HG03175 (cell line): ENCODE results near the gene FRRS1L.
"Not testable (repeated sequence)": the region's sequence is repeated elsewhere in the genome, so short reads cannot be mapped to it uniquely, and the experiment has no call there.

Experiments used
- ATAC-seq: cut with Tn5 transposase; IDR thresholded peaks from one replicate; pipeline ENCODE4 v1.9.1; 2021; ENCODE audit warnings: mild to moderate bottlenecking, moderate library complexity; ENCODE audit not compliant: unreplicated experiment

The FRRS1L gene

DNA sequence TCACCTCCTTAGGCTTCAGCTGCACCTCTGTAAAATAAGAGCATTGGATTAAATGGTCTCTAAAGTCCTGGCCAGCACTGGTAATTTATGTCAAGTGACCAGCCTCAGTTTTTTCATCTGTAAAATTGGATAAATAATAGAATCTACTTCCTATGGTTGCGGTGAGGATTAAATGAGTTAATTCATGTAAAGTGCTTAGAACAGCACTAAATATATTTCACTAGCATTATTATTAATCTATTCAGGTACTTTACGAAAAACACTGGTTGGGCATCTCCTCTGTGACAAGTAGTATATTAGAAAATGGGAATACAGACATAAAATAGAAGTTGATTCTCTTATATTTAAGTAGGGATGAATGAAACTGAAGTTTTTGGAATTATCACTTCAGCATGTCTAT is 33.5 kb downstream of the FRRS1L start:
- no peak for ATAC-seq

DNA sequence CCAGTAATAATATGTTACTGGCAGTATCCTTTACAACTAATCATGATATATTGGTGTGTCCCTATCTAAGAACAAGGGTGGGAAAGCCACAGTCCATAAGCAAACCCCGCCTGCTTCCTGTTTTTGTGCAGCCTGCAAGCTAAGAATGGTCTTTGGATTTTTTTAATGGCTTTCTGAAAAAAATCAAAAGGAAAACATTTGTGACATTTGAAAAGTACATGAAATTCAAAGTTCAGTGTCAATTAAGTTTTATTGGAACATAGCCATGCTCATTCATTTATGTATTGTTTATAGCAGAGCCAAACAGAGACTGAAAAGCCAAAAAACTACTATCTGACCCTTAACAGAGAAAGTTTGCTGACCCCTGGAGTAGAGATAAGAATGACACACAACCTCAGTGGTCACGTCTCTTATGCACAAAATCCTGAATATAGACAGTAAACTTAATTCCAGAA is 34.5 kb downstream of the FRRS1L start:
- ATAC-seq: no peak

DNA sequence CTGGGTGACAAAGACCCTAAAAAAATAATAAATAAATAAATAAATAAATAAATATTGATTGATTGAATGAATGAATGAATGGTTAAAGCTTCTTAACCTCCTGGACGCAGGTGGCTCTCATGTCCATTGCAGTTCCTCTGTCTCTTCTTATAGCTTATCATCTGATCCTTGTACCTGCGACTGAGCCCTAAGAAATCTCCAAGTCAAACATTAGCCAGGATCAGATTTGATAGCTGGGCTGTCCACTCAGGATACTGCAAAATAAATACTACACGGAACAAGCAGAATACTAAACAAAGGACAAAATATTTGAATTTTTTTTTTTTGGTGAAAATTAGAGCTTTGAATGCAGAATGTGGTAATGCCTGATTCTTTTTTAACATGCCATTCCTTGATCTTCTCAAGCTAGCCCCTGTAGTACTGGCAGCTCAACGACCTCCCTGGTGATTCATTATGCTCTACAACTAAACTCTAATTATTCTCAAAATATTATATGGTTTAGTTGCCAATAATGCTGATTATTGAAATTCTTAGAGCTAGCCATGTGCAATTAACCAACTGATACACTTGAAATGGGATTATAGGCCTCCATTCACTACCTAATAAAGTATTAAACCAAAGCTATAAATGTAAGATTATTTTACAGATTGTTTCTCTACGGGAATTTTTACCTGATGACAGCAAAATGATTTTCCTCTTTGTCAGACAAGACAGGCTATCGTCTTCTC is 37.4 kb downstream of the FRRS1L start:
- ATAC-seq: no peak

DNA sequence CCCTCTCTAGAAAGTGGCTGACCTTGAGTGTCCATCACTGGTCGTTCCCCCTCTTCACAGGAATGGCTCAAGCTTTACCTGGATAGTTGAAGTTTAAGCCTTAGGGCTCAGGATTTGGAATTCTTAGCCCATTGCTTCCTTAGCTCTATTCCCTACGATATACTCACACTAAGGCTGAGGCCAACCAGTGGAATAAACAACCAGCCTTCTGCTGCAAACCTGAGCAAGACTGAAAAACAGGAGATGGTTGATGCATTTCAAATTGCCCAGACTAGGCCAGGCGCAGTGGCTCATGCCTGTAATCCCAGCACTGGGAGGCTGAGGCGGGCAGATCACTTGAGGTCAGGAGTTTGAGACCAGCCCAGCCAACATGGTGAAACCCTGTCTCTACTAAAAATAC is 40.4 kb downstream of the FRRS1L start:
- ATAC-seq: not testable (repeated sequence)

DNA sequence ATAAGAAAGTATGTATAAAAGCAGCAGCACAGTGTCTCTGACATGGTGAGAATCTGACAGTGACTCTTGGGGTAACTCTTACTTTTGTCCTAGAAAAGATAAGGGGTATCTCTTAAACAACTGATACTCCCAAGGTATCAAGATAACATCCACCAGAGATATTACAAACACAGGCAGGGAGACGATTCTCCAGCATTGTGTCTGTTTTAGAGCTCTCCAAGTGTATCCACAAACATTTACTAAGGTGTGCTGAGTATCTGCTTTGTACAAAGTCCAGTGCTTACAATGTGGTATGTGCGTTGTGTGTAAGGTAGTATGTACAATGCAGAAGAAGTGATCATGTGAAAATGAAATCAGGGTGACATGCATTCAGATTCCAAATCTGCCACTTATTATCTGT is 42.9 kb downstream of the FRRS1L start:
- no peak for ATAC-seq

DNA sequence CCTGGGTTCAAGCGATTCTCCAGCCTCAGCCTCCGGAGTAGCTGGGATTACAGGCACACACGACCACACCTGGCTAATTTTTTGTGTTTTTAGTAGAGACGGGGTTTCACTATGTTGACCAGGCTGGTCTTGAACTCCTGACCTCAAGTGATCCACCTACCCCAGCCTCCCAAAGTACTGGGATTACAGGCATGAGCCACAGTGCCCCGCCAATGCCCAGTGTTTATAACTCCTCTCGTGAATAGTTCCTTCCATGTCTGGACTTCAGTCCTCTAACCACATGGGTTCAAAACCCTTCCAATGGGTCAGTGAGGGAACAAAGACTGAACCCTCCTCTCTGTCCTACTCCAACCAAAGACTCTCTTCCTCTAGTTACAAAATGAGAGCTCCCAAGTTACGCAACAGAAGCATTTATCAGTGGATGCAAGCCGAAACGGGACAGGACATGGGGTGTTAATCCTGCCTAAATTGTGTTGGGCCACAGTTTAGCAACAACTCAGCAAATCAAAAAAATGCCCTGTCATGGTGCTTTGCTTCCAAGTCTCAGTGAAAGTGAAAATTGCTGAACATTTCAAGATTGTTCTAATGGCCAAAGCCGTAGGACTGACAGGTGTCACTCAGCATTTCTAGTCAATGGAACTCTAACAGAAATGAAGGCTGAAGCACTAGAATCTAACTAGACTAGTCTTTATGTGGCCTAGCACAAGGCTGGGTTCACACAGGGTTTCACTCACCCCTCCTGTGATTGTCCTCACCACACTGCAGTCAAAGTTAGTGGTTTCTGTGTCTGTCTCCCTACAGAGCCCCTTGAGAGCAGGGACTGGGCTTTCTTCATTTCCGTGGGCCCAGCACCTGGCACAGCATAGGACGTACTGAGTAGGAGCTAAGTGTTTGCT is 44.1 kb downstream of the FRRS1L start:
- ATAC-seq: no peak

DNA sequence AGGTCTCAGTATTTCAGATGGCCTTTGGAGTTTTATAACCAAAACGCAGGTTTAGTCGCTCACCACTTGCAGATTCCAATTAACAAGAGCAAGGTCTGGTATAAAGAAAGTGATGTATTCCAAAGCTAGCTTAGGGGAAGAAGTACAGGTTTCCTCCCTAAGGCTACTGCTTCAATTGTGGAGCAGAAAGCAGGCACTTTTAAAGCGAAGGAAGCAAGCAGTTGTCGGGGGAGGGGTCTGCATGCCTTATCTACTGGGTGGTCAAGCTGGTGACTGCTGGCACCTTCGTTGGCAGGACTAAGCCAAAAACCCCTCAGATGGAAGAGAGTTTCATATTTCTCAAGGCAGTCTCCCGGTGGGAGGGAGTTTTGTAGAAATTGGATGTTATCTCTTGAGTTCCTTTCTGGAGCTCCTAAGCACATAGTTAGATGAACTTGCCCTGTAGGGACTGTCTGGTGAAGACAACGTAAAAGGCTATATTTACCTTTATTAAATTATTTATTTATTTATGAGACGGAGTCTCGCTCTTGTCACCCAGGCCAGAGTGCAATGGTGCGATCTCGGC is 45.7 kb downstream of the FRRS1L start:
- ATAC-seq: no peak

DNA sequence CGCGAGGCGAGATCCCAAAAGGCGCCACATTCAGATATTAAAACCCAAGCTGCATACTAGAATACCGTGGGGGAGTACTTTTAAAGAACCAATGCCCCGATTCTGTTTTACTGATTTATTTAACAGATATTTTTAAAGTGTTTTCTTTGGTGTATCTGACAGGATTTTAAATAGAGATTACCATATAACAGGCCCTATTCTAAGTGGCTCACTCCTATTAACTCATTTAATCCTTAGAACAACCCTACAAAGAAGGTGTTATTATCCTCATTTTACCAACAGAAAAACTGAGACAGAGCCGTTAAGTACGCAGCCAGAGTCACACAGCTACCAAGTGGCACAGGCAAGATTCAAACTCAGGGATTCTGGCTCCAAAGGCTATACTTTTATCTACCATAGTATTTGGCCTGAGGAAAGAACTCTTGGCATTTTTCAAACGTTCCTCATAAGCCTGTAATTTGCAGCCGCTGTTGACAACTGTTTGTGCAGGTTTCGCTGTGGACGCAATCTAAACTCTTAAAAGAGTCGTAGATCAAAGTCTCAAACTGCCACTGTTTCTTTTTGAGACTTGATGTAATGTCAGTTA is 46.8 kb downstream of the FRRS1L start:
- ATAC-seq: no peak

DNA sequence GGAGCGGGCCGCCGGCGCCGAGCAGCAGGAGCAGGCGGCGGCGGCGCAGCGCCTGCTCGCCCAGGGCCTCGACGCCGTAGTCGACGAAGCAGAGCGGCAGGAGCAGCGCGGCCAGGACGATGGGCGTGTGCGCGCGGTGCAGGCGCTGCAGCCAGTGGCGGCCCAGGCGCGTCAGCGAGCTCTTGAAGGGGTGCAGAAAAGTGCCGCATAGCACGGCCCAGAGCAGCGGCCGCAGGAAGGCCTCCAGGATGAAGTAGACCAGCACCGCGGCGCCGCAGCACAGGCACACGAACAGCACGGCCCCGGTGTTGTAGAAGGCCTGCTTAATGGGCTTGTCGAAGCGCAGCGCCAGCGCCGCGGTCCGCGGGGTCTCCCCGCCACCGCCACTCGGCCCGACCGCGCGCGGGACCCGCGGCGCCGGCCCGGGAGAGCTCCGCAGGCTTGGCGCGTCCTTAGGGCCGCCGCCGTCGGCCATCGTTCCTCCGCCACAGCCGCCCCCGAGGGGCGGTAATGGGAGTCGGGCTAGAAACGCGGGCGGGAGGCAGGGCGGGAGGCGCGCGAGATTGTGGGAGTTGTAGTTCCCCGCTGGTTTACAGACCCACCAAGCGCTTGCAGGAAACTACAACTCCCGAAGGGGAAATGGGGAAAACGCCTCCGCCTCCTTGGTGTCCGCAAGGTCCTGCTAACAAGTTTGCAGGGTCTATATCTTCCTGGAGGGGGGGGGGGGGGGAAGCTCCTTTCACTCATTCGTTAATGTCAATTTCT is 47.4 kb downstream of the FRRS1L start, which contains the start of gene TMEM245:
TSS of gene TMEM245 (minus strand) at position 509 of the 765 bp plus-strand sequence. CDS start at position 475, 34 bp downstream.
- ATAC-seq: peak; percentile 92

DNA sequence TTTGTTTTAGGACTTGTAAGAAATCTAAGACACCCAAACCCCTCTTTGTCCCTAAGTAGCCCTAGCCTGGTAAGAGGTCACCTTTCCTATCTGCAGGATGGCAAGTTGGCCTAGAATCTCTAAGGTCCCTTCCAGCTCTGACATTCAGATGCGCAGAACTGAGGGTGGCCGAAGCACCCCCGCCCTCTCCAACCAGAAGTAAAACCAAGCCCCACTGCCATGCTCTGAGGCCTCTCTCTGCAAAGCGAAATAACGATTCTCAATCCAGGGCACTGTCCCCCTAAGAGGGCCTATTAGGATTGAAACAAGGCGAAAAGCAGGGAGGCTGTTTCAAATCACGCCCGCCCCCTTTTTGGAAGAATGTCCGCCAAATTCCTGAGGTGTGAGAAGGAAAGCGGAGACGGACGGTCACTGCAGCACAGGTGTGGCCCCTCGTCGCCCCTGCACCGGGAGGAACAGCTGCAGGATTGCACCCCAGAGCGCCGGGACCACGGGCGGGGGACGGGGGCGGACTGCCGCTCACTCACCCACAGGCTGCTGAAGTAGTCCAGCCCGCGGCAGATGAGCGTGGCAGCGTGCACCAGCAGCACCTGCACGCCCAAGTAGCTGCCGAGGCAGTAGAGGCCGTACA is 48.1 kb downstream of the FRRS1L start:
- no peak for ATAC-seq

DNA sequence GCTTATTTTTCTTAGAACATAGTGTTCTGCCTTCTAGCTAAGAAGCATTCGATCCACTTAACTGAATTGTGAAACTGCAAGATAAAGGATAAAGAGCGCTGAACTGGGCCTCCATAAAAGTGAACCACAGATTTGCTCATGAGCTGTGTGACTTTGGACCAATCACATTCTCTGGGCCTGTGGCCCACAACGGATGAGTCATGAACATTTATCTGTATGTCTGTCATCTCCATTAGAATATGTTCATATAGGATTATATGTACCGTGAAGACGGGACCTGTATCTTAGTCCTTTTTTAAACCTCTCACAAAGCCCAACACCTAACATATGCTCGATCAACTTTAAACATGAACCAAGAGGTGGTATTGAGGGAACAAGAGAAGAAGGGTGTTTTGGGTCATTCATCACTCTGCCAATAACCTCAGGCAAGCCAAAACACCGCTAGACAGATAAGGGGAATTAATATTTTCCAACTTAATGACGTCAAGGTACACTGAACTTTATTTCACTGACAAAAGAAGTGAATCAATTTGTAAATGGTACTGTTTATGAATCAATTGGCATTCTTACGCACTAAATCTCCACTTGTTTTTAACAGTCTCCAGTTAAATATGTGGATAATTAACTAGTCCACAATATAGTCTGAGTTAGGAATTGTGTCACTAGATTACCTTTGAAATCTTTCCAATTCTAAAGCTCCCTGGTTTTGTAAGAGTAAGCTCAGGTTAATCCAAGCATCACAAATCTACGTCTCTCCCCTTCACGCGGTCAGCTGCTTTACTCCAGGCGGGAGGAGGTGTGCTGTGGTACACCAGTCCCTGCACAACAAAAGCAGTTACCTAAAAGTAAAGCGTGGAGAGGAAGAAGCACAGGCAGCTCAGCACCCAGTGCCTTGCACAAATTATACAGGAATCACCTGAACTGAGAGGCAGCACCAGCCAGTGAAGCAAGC is 48.9 kb downstream of the FRRS1L start:
- ATAC-seq: no peak

DNA sequence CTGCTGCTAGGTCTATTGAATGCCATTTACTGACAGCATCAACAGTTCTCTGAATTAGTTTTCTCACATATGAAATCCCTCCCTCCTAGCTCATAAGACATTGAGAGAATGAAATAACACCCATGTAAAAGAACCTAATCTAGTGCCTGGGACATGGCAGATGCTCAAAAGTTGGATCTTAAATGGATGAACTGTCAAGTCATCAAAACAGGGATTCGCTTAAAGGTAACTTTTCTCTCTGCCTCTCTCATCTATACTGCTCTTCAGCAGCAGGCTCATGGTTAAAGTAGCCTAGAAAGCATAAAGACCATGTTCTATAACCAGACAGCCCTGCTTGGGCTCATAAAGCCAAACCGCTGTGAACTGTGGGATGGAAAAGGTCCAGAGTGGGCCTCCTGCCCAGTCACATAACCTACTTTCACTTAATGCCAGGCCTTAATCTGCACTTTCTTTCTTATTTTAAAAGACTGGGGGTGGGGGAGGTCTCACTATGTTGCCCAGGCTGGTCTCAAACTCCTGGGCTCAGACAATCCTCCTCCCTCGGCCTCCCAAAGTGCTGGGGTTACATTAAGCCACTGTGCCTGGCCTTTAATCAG is 51.0 kb downstream of the FRRS1L start:
- ATAC-seq: no peak

DNA sequence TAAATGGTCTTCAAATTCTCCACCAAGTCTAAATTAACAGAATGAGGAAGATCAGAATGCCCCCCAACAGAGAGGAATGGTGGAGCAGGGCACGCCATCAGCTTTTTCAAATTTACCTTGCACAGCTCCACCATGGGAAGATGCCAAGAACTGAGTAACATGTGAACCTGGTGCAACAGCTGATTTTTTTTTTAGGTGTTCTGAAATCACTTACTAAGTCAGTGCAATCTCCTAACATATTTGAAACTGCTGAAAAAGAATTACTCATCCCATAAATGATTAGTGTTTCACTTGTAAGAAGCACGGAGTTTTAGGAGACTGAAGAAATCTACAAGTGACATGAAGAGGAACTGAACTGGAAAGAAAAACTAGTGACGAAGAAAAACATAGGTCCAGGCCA is 52.4 kb downstream of the FRRS1L start:
- no peak for ATAC-seq

DNA sequence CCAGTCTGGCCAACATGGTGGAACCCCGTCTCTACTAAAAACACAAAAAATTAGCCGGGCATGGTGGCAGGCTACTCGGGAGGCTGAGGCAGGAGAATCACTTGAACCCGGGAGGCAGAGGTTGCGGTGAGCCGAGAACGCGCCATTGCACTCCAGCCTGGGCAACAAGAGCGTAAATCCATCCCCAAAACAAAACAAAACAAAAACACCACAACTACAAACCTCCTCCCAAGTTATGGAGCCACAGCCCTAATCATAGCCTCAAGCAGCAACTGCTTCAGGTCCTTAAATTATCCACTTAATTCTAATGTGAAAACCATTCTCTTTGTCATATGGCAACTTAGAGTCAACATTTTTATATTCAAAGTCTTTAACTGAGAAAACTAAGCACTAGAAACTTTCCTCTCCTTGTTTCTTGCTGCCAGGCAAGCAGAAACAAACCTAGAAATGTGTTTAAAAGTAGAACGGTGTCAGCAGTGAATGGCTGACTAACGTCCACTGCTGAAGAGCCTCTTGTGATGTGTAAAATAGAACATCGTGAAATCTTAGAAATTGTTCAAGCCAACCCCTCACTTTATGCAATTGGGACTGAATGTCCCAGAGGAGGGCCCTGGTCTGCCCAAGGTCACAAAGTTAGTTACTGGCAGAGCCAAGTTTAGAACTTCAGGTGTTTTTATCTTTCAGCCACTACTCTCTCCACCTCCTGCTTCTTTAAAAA is 53.0 kb downstream of the FRRS1L start:
- no peak for ATAC-seq

DNA sequence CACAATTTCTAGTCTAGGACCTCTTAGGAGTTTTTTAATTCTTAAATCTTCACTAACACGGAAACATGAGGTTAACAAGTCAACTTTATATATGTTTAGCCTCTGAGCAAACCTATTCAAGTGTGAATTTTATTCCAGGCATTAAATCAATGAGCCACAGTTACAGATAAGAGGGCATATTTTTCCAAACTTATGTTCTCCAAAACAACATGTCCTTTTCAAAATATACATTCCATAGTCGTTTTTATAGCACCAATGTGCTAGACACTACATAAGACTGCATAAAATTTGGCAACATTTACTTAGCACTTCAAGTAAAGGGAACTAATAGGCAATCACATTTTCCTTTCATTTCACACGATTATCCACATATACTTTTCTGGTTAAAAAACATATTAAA is 53.8 kb downstream of the FRRS1L start:
- ATAC-seq: no peak

DNA sequence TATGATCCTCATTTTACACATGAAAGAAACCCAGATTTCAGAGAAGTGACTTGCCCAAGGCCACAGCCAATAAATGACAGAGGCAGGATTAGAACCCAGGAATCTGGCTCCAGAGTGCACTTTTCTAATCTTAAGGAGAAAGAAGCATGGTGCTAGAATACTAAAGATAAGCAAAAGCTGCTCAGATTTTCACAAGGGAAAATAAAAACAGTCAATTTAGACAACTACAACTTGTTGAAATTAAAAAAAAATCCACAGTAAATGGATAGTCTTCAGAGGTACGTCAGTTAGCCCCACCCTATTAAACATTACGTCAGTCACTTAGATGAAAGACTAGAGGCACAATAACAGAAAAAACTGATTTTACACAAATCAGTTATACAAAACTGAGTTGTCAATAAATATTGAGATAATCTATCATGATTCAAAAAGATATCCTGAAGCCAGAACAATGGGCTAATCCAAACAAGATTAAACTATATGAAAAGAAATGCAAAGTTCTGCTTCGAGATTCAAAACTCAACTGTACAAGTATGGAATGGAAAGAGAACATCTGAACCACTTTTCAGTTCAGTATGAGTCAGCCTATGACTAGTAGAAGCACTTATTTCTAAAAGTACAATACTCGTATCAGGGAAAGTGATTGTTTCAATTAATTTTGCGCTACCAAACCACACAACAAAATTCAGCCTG is 56.6 kb downstream of the FRRS1L start:
- peak; percentile 58 for ATAC-seq

DNA sequence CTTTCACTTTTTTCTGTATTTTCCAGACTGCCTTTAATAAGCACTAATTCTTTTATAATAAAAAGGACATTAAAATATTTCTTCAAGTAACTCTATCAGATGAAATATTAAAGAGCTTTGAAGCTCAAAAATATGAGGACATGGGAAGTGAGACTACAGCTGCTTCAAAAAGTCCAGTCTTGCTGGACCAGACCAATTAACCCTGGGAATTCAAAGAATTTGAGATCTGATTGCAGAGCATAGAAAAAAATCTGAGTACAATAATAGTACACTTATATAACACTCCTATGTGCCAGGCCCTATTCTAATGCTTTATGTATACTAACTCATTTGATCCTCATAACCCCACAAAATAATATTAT is 57.1 kb downstream of the FRRS1L start:
- no peak for ATAC-seq
